Glomerular visceral epithelial cell (primary cell): ENCODE data around the gene CMSS1.
"Not testable (repeated sequence)": the region's sequence is repeated elsewhere in the genome, so short reads cannot be mapped to it uniquely, and the experiment has no call there.

Experiments used
- DNase-seq: peaks from one replicate; pipeline ENCODE4 v3.0.0-alpha.2; 2016; ENCODE audit errors: extremely low spot score

CMSS1 gene

GRCh38 chr3:100226712-100227429 is 409.2 kb downstream of the CMSS1 start:
- DNase-seq = peak; percentile 38

- DNase-seq = no peak
Observed at GRCh38 chr3:100227511-100227921, 409.9 kb downstream of the CMSS1 start.

- DNase-seq = no peak
Observed at GRCh38 chr3:100228247-100228646, 410.6 kb downstream of the CMSS1 start.

GRCh38 chr3:100229188-100229587 is 411.5 kb downstream of the CMSS1 start:
- not testable (repeated sequence) for DNase-seq

- no peak for DNase-seq
Observed at GRCh38 chr3:100230710-100231109, 413.0 kb downstream of the CMSS1 start.
